Hepatocyte (in vitro differentiated cells): ENCODE results near the gene THSD4. TPM values are rescaled to one million over a fixed set of nuclear protein-coding genes. Genes with fewer than 3 reads are reported as not detected.
A peak's percentile ranks its signal among the peaks of the same experiment; 100 is the strongest.

Experiments
- DNase-seq: peaks from one replicate; pipeline ENCODE4 v3.0.0-alpha.2; 2016; ENCODE audit warnings: low spot score
- H2AFZ ChIP-seq: fragments of 200-600 bp; sonication (generic); 2 replicates; pipeline ENCODE4 v1.6.0; 2016; ENCODE audit warnings: antibody characterized with exemption, mild to moderate bottlenecking
- H3K27ac ChIP-seq: fragments of 200-600 bp; sonication (generic); 2 replicates; pipeline ENCODE4 v1.5.1; 2016; ENCODE audit warnings: mild to moderate bottlenecking
- H3K27me3 ChIP-seq: fragments of 200-600 bp; sonication (generic); 2 replicates; pipeline ENCODE4 v1.6.1; 2016
- H3K36me3 ChIP-seq: fragments of 200-600 bp; sonication (generic); replicated peaks from 2 replicates; pipeline ENCODE4 v1.5.1; 2016; ENCODE audit warnings: low read depth; ENCODE audit not compliant: insufficient read depth
- H3K4me1 ChIP-seq: fragments of 200-600 bp; sonication (generic); 2 replicates; pipeline ENCODE4 v1.5.1; 2016; ENCODE audit warnings: mild to moderate bottlenecking, moderate library complexity; ENCODE audit not compliant: insufficient read depth
- H3K4me2 ChIP-seq: fragments of 200-600 bp; sonication (generic); 2 replicates; pipeline ENCODE4 v1.6.0; 2016
- H3K4me3 ChIP-seq: fragments of 200-600 bp; sonication (generic); 2 replicates; pipeline ENCODE4 v1.5.1; 2016; ENCODE audit warnings: mild to moderate bottlenecking
- H3K79me2 ChIP-seq: fragments of 200-600 bp; sonication (generic); 2 replicates; pipeline ENCODE4 v1.6.0; 2017; ENCODE audit warnings: mild to moderate bottlenecking
- H3K9me2 ChIP-seq: fragments of 200-600 bp; sonication (generic); replicated peaks from 2 replicates; pipeline ENCODE4 v1.6.0; 2017; ENCODE audit warnings: mild to moderate bottlenecking; ENCODE audit not compliant: insufficient read depth
- H3K9me3 ChIP-seq: fragments of 200-600 bp; sonication (generic); 2 replicates; pipeline ENCODE4 v1.5.1; 2016; ENCODE audit warnings: low read depth, mild to moderate bottlenecking
- H4K20me1 ChIP-seq: fragments of 200-600 bp; sonication (generic); 2 replicates; pipeline ENCODE4 v1.6.0; 2016; ENCODE audit warnings: mild to moderate bottlenecking; ENCODE audit not compliant: insufficient read depth, poor library complexity, severe bottlenecking
- CTCF ChIP-seq: fragments of 200-600 bp; sonication (generic); IDR thresholded peaks from 2 replicates; pipeline ENCODE4 v1.5.1; 2016; ENCODE audit warnings: antibody characterized with exemption, mild to moderate bottlenecking; ENCODE audit not compliant: poor library complexity
- EZH2 ChIP-seq: fragments of 200-600 bp; sonication (generic); IDR thresholded peaks from 2 replicates; pipeline ENCODE4 v1.6.1; 2016; ENCODE audit warnings: antibody characterized with exemption, mild to moderate bottlenecking, borderline replicate concordance
- EZH2phosphoT487 ChIP-seq: fragments of 200-600 bp; sonication (generic); IDR thresholded peaks from one replicate; pipeline ENCODE4 v1.6.1; 2018; ENCODE audit warnings: antibody characterized with exemption, mild to moderate bottlenecking, low read depth, moderate library complexity; ENCODE audit not compliant: unreplicated experiment, severe bottlenecking
- WGBS: methylation state at CpG from one replicate; pipeline ENCODE4 v1.1.6; 2016; ENCODE audit warnings: low lambda C conversion rate; ENCODE audit errors: missing lambda C conversion rate; 5-methylcytosine and 5-hydroxymethylcytosine counted together
- polyA plus RNA-seq: library from polyadenylated mRNA; unstranded; fragments of >200 nt; fragmentation: Nextera tagmentation; extraction: Ambion mirVana; gene quantifications from 2 replicates; pipeline ENCODE4 v1.2.1, GENCODE V29; 2016
- total RNA-seq: library from RNA; depleted of rRNA; stranded (reverse); fragments of >200 nt; gene quantifications from 2 replicates; pipeline ENCODE4 v1.2.3, GENCODE V29; 2014

The THSD4 gene
- total and polyA plus RNA-seq, 2 experiments from 2014 or later = 4.3 to 7.0 TPM

GRCh38 chr15:71471347-71471746, 356.1 kb downstream of the THSD4 start:
- DNase-seq = peak; percentile 17
- H3K27ac ChIP-seq = peak overlapping the region; percentile 16
- no peaks in the 10 kb centered on the region for H3K4me1 ChIP-seq
- no peaks in the 10 kb centered on the region for H3K27me3 ChIP-seq
- H3K4me2 ChIP-seq = no peak overlapping the region
- H4K20me1 ChIP-seq = no peaks in the 10 kb centered on the region
- H3K79me2 ChIP-seq = no peaks in the 10 kb centered on the region
- WGBS = 86% methylated on average over 1 of the region's 1 CpG
- no peaks in the 10 kb centered on the region for H3K9me3 ChIP-seq
- H2AFZ ChIP-seq = no peak overlapping the region
- no peaks in the 10 kb centered on the region for H3K9me2 ChIP-seq
- H3K36me3 ChIP-seq = no peaks in the 10 kb centered on the region
- no peak for TF ChIP-seq EZH2phosphoT487
- TF ChIP-seq CTCF = no peak
- no peak for TF ChIP-seq EZH2
- no peak overlapping the region for H3K4me3 ChIP-seq

- 76% methylated on average over 4 of the region's 4 CpGs for WGBS
- TF ChIP-seq CTCF = no peak
- TF ChIP-seq EZH2 = no peak
- TF ChIP-seq EZH2phosphoT487 = no peak
- H3K36me3 ChIP-seq = no peaks in the 10 kb centered on the region
- no peak overlapping the region for H2AFZ ChIP-seq
- H4K20me1 ChIP-seq = no peaks in the 10 kb centered on the region
- no peaks in the 10 kb centered on the region for H3K9me3 ChIP-seq
- H3K27ac ChIP-seq = no peak overlapping the region
- no peaks in the 10 kb centered on the region for H3K27me3 ChIP-seq
- no peak overlapping the region for H3K4me2 ChIP-seq
- no peaks in the 10 kb centered on the region for H3K9me2 ChIP-seq
- no peaks in the 10 kb centered on the region for H3K79me2 ChIP-seq
- H3K4me3 ChIP-seq = no peak overlapping the region
- H3K4me1 ChIP-seq = no peaks in the 10 kb centered on the region
- no peak for DNase-seq
Observed at GRCh38 chr15:71472566-71472965, 357.3 kb downstream of the THSD4 start.

- DNase-seq = no peak
- Histone ChIP-seq H3K79me2 (no peaks in the 10 kb centered on the region), H2AFZ (no peak overlapping the region), H3K4me2 (no peak overlapping the region), H3K9me3 (no peaks in the 10 kb centered on the region), H3K4me3 (no peak overlapping the region), H3K9me2 (no peaks in the 10 kb centered on the region), H3K36me3 (no peaks in the 10 kb centered on the region), H4K20me1 (no peaks in the 10 kb centered on the region), H3K27ac (no peak overlapping the region), H3K27me3 (no peaks in the 10 kb centered on the region), H3K4me1 (no peaks in the 10 kb centered on the region)
- 85% methylated on average over 3 of the region's 3 CpGs for WGBS
- TF ChIP-seq EZH2phosphoT487 (no peak), CTCF (no peak), EZH2 (no peak)
Observed at GRCh38 chr15:71473751-71474150, 358.5 kb downstream of the THSD4 start.

- no peak for TF ChIP-seq CTCF
- TF ChIP-seq EZH2phosphoT487 = no peak
- TF ChIP-seq EZH2 = no peak
- no peaks in the 10 kb centered on the region for H3K27me3 ChIP-seq
- H2AFZ ChIP-seq = no peak overlapping the region
- H3K36me3 ChIP-seq = no peaks in the 10 kb centered on the region
- no peak for DNase-seq
- no peaks in the 10 kb centered on the region for H3K4me1 ChIP-seq
- H3K79me2 ChIP-seq = no peaks in the 10 kb centered on the region
- H4K20me1 ChIP-seq = no peaks in the 10 kb centered on the region
- no peak overlapping the region for H3K27ac ChIP-seq
- H3K9me3 ChIP-seq = no peaks in the 10 kb centered on the region
- H3K4me3 ChIP-seq = no peak overlapping the region
- no peak overlapping the region for H3K4me2 ChIP-seq
- 77% methylated on average over 8 of the region's 8 CpGs for WGBS
- H3K9me2 ChIP-seq = no peaks in the 10 kb centered on the region
Observed at GRCh38 chr15:71476823-71477222, 361.6 kb downstream of the THSD4 start.
